Erythroblast (primary cell): ENCODE measurements around the gene GREM2.

ENCODE experiments used
- GATA1 ChIP-seq: IDR thresholded peaks from 2 replicates; pipeline ENCODE4 v1.6.1; 2011; ENCODE audit warnings: low read depth, mild to moderate bottlenecking, control low read depth, low read length, moderate library complexity
- POLR2A ChIP-seq: IDR thresholded peaks from 2 replicates; pipeline ENCODE4 v1.6.1; 2011; ENCODE audit warnings: mild to moderate bottlenecking, low read length

- no peak for TF ChIP-seq POLR2A
- no peak for TF ChIP-seq GATA1
Measured at GRCh38 chr1:240649733-240650721, 38.1 kb upstream of the GREM2 start.
